GM12878 (cell line): ENCODE measurements around the gene NT5C. TPM values are rescaled to one million over a fixed set of nuclear protein-coding genes. Genes with fewer than 3 reads are reported as not detected.
A peak's percentile ranks its signal among the peaks of the same experiment; 100 is the strongest.
"Not testable (repeated sequence)": the region's sequence is repeated elsewhere in the genome, so short reads cannot be mapped to it uniquely, and the experiment has no call there.

Source experiments
- ATAC-seq: fragments of 200-7000 bp; cut with Tn5 transposase; 3 replicates; pipeline ENCODE4 v1.9.1; 2020; ENCODE audit warnings: mild to moderate bottlenecking, moderate library complexity
- BruUV-seq: library from RNA; stranded (reverse); fragments of 400-500 nt; replicated peaks from 2 replicates; lab custom pipeline; 2021; lab: Mats Ljungman, UMichigan
- CTCF ChIA-PET: fragments of 300-600 bp; sonication (Branson Sonifier 250); formaldehyde crosslinking; extraction: SDS; loops from one replicate; lab custom pipeline; 2021; ENCODE audit warnings: inconsistent platforms; lab: Yijun Ruan, JAX
- POLR2A ChIA-PET: fragments of 350-600 bp; formaldehyde crosslinking; extraction: SDS; loops from one replicate; lab custom pipeline; 2021; ENCODE audit warnings: inconsistent platforms; lab: Charles Lee
- RAD21 ChIA-PET: fragments of 300-600 bp; sonication (Branson Sonifier 250); formaldehyde crosslinking; loops from one replicate; lab custom pipeline; 2023; ENCODE audit warnings: antibody characterized with exemption; ENCODE audit not compliant: unreplicated experiment; lab: Charles Lee
- SMC1A ChIA-PET: fragments of 300-600 bp; sonication (Branson Sonifier 250); formaldehyde crosslinking; loops from one replicate; lab custom pipeline; 2023; ENCODE audit not compliant: unreplicated experiment, uncharacterized antibody; lab: Charles Lee
- DNase-seq: peaks from one replicate; pipeline ENCODE4 v3.0.0-alpha.2; 2011; ENCODE audit warnings: low read depth, low spot score
- FAIRE-seq: peaks from 3 replicates; lab custom pipeline; 2011; peaks lifted over from hg19 to GRCh38; lab: Jason Lieb, UNC
- H2AFZ ChIP-seq: 2 replicates; pipeline ENCODE4 v1.6.0; 2011; ENCODE audit warnings: low read depth, low read length, control low read depth; ENCODE audit not compliant: control insufficient read depth
- H3K27ac ChIP-seq: 2 replicates; pipeline ENCODE4 v1.5.1; 2011; ENCODE audit warnings: control low read depth; ENCODE audit not compliant: control insufficient read depth, insufficient read depth
- H3K27me3 ChIP-seq, 2 experiments: replicated peaks in 1 of 2; 2 replicates each; pipeline versions ENCODE4 v1.6.0 to v1.6.1; 2011; ENCODE audit warnings: low read length in 1 of 2; ENCODE audit not compliant: control insufficient read depth in 2 of 2, insufficient read depth in 2 of 2
- H3K36me3 ChIP-seq, 2 experiments: 2 replicates each; pipeline ENCODE4 v1.5.1; 2011; ENCODE audit warnings: low read length in 1 of 2; ENCODE audit not compliant: control insufficient read depth in 2 of 2, insufficient read depth in 2 of 2
- H3K4me1 ChIP-seq: 2 replicates; pipeline ENCODE4 v1.6.1; 2011; ENCODE audit warnings: mild to moderate bottlenecking, low read length, moderate library complexity, mixed read lengths; ENCODE audit not compliant: control insufficient read depth, insufficient read depth
- H3K4me2 ChIP-seq: 2 replicates; pipeline ENCODE4 v1.6.0; 2011; ENCODE audit warnings: control low read depth; ENCODE audit not compliant: control insufficient read depth, insufficient read depth
- H3K4me3 ChIP-seq: fragments of 200-600 bp; sonication (generic); 2 replicates; pipeline ENCODE4 v1.5.1; 2016
- H3K79me2 ChIP-seq: 2 replicates; pipeline ENCODE4 v1.6.0; 2011; ENCODE audit warnings: low read length; ENCODE audit not compliant: control insufficient read depth, insufficient read depth
- H3K9ac ChIP-seq: 2 replicates; pipeline ENCODE4 v1.8.0; 2011; ENCODE audit warnings: low read length, control low read depth, mixed read lengths; ENCODE audit not compliant: control insufficient read depth, insufficient read depth
- H3K9me3 ChIP-seq: replicated peaks from 3 replicates; pipeline ENCODE4 v1.5.1; 2011; ENCODE audit warnings: mild to moderate bottlenecking, low read length; ENCODE audit not compliant: control insufficient read depth, insufficient read depth
- H4K20me1 ChIP-seq: 2 replicates; pipeline ENCODE4 v1.6.0; 2011; ENCODE audit not compliant: control insufficient read depth, insufficient read depth
- DPF2 ChIP-seq: fragments of 450-650 bp; IDR thresholded peaks from 2 replicates; pipeline ENCODE4 v1.6.1; 2017; ENCODE audit warnings: mild to moderate bottlenecking
- NBN ChIP-seq: fragments of 450-650 bp; IDR thresholded peaks from 2 replicates; pipeline ENCODE4 v1.6.1; 2016
- POLR2AphosphoS5 ChIP-seq: IDR thresholded peaks from 2 replicates; pipeline ENCODE4 v1.6.1; 2011; ENCODE audit warnings: mild to moderate bottlenecking, low read length, inconsistent platforms
- SMC3 ChIP-seq: IDR thresholded peaks from 2 replicates; pipeline ENCODE4 v1.6.1; 2011; ENCODE audit warnings: low read length, improper control_type of control experiment, borderline replicate concordance
- STAT3 ChIP-seq: IDR thresholded peaks from 2 replicates; pipeline ENCODE4 v1.6.1; 2011; ENCODE audit warnings: low read depth, low read length, improper control_type of control experiment
- WGBS: methylation state at CpG from one replicate; pipeline ENCODE4 v1.1.6; 2016; ENCODE audit warnings: low lambda C conversion rate; ENCODE audit not compliant: insufficient replicate concordance, insufficient coverage; ENCODE audit errors: missing lambda C conversion rate; 5-methylcytosine and 5-hydroxymethylcytosine counted together
- in situ Hi-C: fragments of 300-500 bp; cut with MboI; formaldehyde crosslinking; loops from 9 replicates; pipeline ENCODE4 v1.14.3; 2018; ENCODE audit warnings: mixed read lengths
- intact Hi-C: fragments of 100-400 bp; cut with micrococcal nuclease; formaldehyde crosslinking; loops from one replicate; pipeline ENCODE4 v1.14.2; 2022; ENCODE audit not compliant: unreplicated experiment
- polyA plus RNA-seq, 11 experiments: library from polyadenylated mRNA; depleted of rRNA in 4 of 11; unstranded in 6 of 11; stranded (reverse) in 5 of 11; fragments of >200 nt; fragmentation: Nextera tagmentation in 4 of 11; fragmentation: Illumina TruSeq in 1 of 11; extraction: Ambion mirVana in 4 of 11; extraction: Trizol in 1 of 11; gene quantifications; 1 replicate in 1 of 11; 2 replicates in 10 of 11; pipeline versions ENCODE4 v1.2.1 to v1.2.3, GENCODE V29; 2011 to 2016; ENCODE audit warnings: inconsistent platforms in 2 of 11, missing spikeins in 2 of 11, low read depth in 1 of 11
- total RNA-seq, 4 experiments: library from RNA; depleted of rRNA in 3 of 4; stranded (reverse); fragments of >200 nt in 3 of 4; fragmentation: Illumina TruSeq in 1 of 4; extraction: Trizol in 1 of 4; gene quantifications; 2 replicates each; pipeline versions ENCODE4 v1.2.1 to v1.2.3, GENCODE V29; 2013 to 2021

The NT5C gene
- total and polyA plus RNA-seq, 10 of the 15 experiments (the other 5 are each of a cell fraction or from before 2014, with no cell fraction given): 3.7 to 158 (median 63.9) TPM

DNA sequence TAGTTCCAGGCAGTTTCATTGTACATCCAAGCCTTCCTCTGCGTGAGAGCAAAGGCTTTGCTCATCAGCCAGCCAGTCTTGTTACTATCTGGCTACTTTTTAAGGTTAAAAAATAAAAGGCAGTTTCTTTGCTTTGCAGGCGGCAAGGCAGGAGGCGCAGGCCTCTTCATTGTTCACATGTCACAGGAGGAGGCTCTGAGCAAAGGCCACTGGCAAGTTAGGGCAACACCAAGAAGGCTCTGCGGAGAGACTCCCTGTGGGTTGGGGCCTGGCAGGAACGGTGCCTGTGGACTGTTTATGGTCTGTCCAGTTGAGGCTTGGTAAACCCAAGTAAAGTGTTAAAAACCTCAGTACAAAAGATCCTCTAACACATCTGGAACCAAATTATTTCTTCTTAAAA is 3.9 kb upstream of the NT5C start:
- in situ Hi-C loops (no loop called here), intact Hi-C loops (no loop called here)
- Histone ChIP-seq H2AFZ (no peak overlapping the region), H3K9ac (no peak overlapping the region), H3K36me3 (peaks cover 2 to 10% of the 10 kb centered on the region in 2 experiments; a peak in 3 of 4 replicates), H3K4me2 (no peak overlapping the region), H3K27me3 (no peaks in the 10 kb centered on the region), H3K27ac (no peak overlapping the region), H3K9me3 (no peaks in the 10 kb centered on the region), H3K79me2 (peaks cover 18% of the 10 kb centered on the region), H3K4me1 (peaks cover 8% of the 10 kb centered on the region), H4K20me1 (no peaks in the 10 kb centered on the region), H3K4me3 (no peak overlapping the region)
- POLR2A ChIA-PET: no interaction called here
- SMC1A ChIA-PET: interaction anchor here (1.3 kb wide), 1 partner anchor 12 kb away, joined by 3 read pairs; no protein-coding TSS in a partner anchor
- CTCF ChIA-PET: interaction anchor here (9.3 kb wide), 1 partner anchor 21 kb away, joined by 167 read pairs; no protein-coding TSS in a partner anchor
- no peak for TF ChIP-seq DPF2
- no peak for TF ChIP-seq STAT3
- TF ChIP-seq NBN: no peak
- TF ChIP-seq SMC3: no peak
- WGBS: 93% methylated on average over 5 of the region's 5 CpGs
- RAD21 ChIA-PET: no interaction called here
- DNase-seq (no peak), ATAC-seq (no peak), FAIRE-seq (no peak)
- no TSS peak for BruUV-seq

DNA sequence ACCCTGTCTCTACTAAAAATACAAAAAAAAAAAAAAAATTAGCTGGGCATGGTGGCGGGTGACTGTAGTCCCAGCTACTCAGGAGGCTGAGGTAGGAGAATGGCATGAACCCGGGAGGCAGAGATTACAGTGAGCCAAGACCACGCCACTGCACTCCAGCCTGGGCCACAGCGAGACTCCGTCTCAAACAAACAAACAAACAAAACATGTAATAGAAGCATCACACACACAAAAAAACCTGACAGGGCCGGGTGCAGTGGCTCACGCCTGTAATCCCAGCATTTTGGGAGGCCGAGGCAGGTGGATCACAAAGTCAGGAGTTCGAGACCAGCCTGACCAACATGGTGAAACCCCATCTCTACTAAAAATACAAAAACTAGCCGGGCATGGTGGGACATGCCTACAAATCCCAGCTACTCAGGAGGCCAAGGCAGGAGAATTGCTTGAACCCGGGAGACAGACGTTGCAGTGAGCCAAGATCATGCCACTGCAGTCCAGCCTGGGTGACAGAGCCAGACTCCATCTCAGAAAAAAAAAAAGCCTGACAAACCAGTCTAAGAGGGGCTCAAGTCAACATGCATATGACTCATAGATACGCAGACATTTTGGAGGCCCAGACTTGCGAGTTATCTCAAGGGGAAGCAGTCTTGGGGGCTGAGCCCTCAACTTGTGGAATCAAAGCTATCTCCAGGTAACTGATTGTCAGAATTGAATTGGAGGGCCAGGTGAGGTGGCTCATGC is 2.2 kb upstream of the NT5C start:
- H3K4me2 ChIP-seq, DNase-seq, H3K36me3 ChIP-seq, in situ Hi-C loops, intact Hi-C loops, ATAC-seq, H3K4me3 ChIP-seq, H3K27ac ChIP-seq, H3K9me3 ChIP-seq, H4K20me1 ChIP-seq, H3K27me3 ChIP-seq, FAIRE-seq, H2AFZ ChIP-seq, H3K9ac ChIP-seq, BruUV-seq: not testable (repeated sequence)
- CTCF ChIA-PET: interaction anchor here (0.6 to 9.3 kb wide), 4 partner anchors 13 to 172 kb away, joined by 3 to 167 read pairs (median 3); no protein-coding TSS in a partner anchor
- peaks cover 14% of the 10 kb centered on the region for H3K4me1 ChIP-seq
- H3K79me2 ChIP-seq: peaks cover 21% of the 10 kb centered on the region
- RAD21 ChIA-PET: interaction anchor here (4.7 kb wide), 1 partner anchor 19 kb away, joined by 70 read pairs; no protein-coding TSS in a partner anchor
- 80% methylated on average over 14 of the region's 14 CpGs for WGBS
- TF ChIP-seq POLR2AphosphoS5: 0 out of 2 replicates have a peak, but pooled peaks have one; percentile 13
- SMC1A ChIA-PET: interaction anchor here (0.8 to 6.1 kb wide), 6 partner anchors 14 to 172 kb away, joined by 3 to 77 read pairs (median 4); no protein-coding TSS in a partner anchor
- POLR2A ChIA-PET: interaction anchor here (0.5 to 6.2 kb wide), 4 partner anchors 11 to 172 kb away, joined by 3 to 53 read pairs (median 3); no protein-coding TSS in a partner anchor
